SK-N-SH treated with all-trans-retinoic acid at 6 μM for 48 hours (cell line): ENCODE data around the gene HOPX.

Experiments
- PPARA ChIP-seq: fragments of 250-450 bp; sonication (Bioruptor Pico); IDR thresholded peaks from 2 replicates; pipeline ENCODE4 v1.5.0; 2020; ENCODE audit warnings: mild to moderate bottlenecking, borderline replicate concordance
- SNAI2 ChIP-seq: fragments of 250-450 bp; sonication (Bioruptor Pico); IDR thresholded peaks from 2 replicates; pipeline ENCODE4 v1.5.0; 2020; ENCODE audit warnings: mild to moderate bottlenecking, moderate library complexity
- TSHZ2 ChIP-seq: fragments of 250-450 bp; sonication (Bioruptor Pico); IDR thresholded peaks from 2 replicates; pipeline ENCODE4 v1.5.0; 2020; ENCODE audit warnings: mild to moderate bottlenecking, moderate library complexity
- ZFP3 ChIP-seq: fragments of 250-450 bp; sonication (Bioruptor Pico); IDR thresholded peaks from 2 replicates; pipeline ENCODE4 v1.5.0; 2020; ENCODE audit warnings: mild to moderate bottlenecking, moderate library complexity
- ZNF565 ChIP-seq: fragments of 450-650 bp; formaldehyde crosslinking; conservative IDR thresholded peaks from 2 replicates; pipeline ENCODE4 v1.5.0; 2020; ENCODE audit warnings: low read depth, mild to moderate bottlenecking, moderate library complexity

- no peak for TF ChIP-seq SNAI2 (CRISPR knock-in tag)
- no peak for TF ChIP-seq PPARA (CRISPR knock-in tag)
- no peak for TF ChIP-seq ZFP3 (CRISPR knock-in tag)
- TF ChIP-seq ZNF565 (CRISPR knock-in tag), result no peak
- no peak for TF ChIP-seq TSHZ2 (CRISPR knock-in tag)
Measured at GRCh38 chr4:56654238-56654632, 26.9 kb downstream of the HOPX start.
